Measurements from ENCODE around the gene S100A13. TPM values are rescaled to one million over a fixed set of nuclear protein-coding genes. Genes with fewer than 3 reads are reported as not detected.

The S100A13 gene
- total and polyA plus RNA-seq, 9 of the 15 experiments (the other 6 are each of a cell fraction or from before 2014, with no cell fraction given) = 41.9 to 129 (median 58.0) TPM

- DNase-seq (ENCODE audit: extremely low read depth in 1 of 4, low spot score in 3 of 4) (no peak), ATAC-seq (no peak), FAIRE-seq (no peak)
- Histone ChIP-seq H3K79me2 (ENCODE audit: control insufficient read depth, insufficient read depth, low read length) (no peaks in the 10 kb centered on the region), H3K9ac (ENCODE audit: insufficient read depth in 1 of 2, low read depth in 2 of 2, low read length in 2 of 2) (peak overlapping the region in 1 of 2 experiments; percentile 84; a peak in 3 of 4 replicates), H3K27ac (ENCODE audit: extremely low read depth, low read depth, low read length) (no peak overlapping the region; the same call in 2 of the 3 replicates), H4K20me1 (replicated peaks; ENCODE audit: control insufficient read depth, insufficient read depth, low read length) (no peaks in the 10 kb centered on the region), H3K9me3 (replicated peaks; ENCODE audit: control insufficient read depth, insufficient read depth, low read depth, low read length) (no peaks in the 10 kb centered on the region), H3K4me1 (replicated peaks in 1 of 2; ENCODE audit: control insufficient read depth in 2 of 2, insufficient read depth in 2 of 2, low read length in 2 of 2) (peaks cover 9 to 30% of the 10 kb centered on the region in 2 experiments; a peak in 4 of 5 replicates), H3K36me3 (ENCODE audit: control insufficient read depth, insufficient read depth, low read length) (no peaks in the 10 kb centered on the region), H2AFZ (ENCODE audit: low read depth, low read length) (peak overlapping the region; percentile 94), H3K9me1 (ENCODE audit: control insufficient read depth, insufficient read depth, low read length) (no peaks in the 10 kb centered on the region), H3K4me2 (ENCODE audit: insufficient read depth, low read length) (no peak overlapping the region), H3K4me3 (no peak overlapping the region), H3K27me3 (ENCODE audit: control insufficient read depth in 2 of 2, insufficient read depth in 2 of 2, low read length in 2 of 2) (no peaks in the 10 kb centered on the region)
- ChIA-PET CTCF (ENCODE audit: low intra/inter-chr PET ratio) (no interaction called here), POLR2A (interaction anchor here (0.6 to 6.8 kb wide), 5 partner anchors 7 to 121 kb away, joined by 3 to 70 read pairs (median 3); partner anchors contain the start of genes S100A1 and S100A13)
- 62% methylated on average over 4 of the region's 5 CpGs for WGBS (ENCODE audit: insufficient coverage, low coverage, missing lambda C conversion rate)
- intact Hi-C loops (cut with micrococcal nuclease) = no loop called here
- in situ Hi-C loops (cut with MboI) = no loop called here
- BruUV-seq (replicated peaks) = no TSS peak
- TF ChIP-seq FUS (optimal IDR thresholded peaks at IDR 0.05; ENCODE audit: low read depth, low read length) (no peak), NCOA4 (IDR thresholded peaks at IDR 0.05; ENCODE audit: partially characterized antibody) (no peak), ZNF79 (CRISPR knock-in tag; IDR thresholded peaks at IDR 0.05; ENCODE audit: low read depth) (no peak), REST (IDR thresholded peaks at IDR 0.05; ENCODE audit: borderline replicate concordance) (no peak), REST (CRISPR knock-in tag; IDR thresholded peaks at IDR 0.05; ENCODE audit: low read depth) (no peak), ZBTB11 (CRISPR knock-in tag; IDR thresholded peaks at IDR 0.05) (no peak), ZFP36 (IDR thresholded peaks at IDR 0.05; ENCODE audit: low read depth, low read length, partially characterized antibody) (no peak)
Observed at GRCh38 chr1:153616917-153617311, 10.4 kb downstream of the S100A13 start.

Measured in K562 (cell line).